Measurements from ENCODE around the gene EVA1C.
"Not testable (repeated sequence)": the region's sequence is repeated elsewhere in the genome, so short reads cannot be mapped to it uniquely, and the experiment has no call there.

EVA1C gene

DNA sequence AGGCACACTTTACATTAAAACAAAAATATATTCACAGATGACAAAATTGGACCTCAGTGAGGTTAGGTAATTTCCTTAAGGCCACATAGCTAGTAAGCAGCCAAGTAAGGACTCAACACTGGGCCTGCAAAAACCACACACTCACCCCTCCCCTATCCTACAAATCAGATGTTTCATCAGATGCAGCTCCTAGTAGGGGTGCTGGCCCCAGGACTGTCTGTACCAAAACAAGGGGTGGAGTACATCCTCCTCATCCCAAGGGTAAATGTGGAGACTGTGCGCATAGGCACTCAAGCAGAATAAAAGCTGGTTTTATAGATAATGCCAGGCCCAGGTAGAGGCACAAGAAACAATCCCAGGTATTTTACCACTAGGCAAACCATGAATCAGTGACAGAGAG lies 45.3 kb upstream of the EVA1C start:
- no peaks in the 10 kb centered on the region for H3K27me3 ChIP-seq (ENCODE audit: low read depth, low read length)
- H3K9ac ChIP-seq (ENCODE audit: low read length) = no peak overlapping the region
- no peak overlapping the region for H3K4me3 ChIP-seq (ENCODE audit: low read length)
- H2AFZ ChIP-seq (ENCODE audit: low read depth, low read length) = no peak overlapping the region
- H3K27ac ChIP-seq (ENCODE audit: low read length) = no peak overlapping the region
- peaks cover 38% of the 10 kb centered on the region for H3K36me3 ChIP-seq (replicated peaks; ENCODE audit: low read depth, low read length)
- no peak for TF ChIP-seq EZH2phosphoT487 (IDR thresholded peaks at IDR 0.05; ENCODE audit: low read depth)
- TF ChIP-seq, protein P1, sequence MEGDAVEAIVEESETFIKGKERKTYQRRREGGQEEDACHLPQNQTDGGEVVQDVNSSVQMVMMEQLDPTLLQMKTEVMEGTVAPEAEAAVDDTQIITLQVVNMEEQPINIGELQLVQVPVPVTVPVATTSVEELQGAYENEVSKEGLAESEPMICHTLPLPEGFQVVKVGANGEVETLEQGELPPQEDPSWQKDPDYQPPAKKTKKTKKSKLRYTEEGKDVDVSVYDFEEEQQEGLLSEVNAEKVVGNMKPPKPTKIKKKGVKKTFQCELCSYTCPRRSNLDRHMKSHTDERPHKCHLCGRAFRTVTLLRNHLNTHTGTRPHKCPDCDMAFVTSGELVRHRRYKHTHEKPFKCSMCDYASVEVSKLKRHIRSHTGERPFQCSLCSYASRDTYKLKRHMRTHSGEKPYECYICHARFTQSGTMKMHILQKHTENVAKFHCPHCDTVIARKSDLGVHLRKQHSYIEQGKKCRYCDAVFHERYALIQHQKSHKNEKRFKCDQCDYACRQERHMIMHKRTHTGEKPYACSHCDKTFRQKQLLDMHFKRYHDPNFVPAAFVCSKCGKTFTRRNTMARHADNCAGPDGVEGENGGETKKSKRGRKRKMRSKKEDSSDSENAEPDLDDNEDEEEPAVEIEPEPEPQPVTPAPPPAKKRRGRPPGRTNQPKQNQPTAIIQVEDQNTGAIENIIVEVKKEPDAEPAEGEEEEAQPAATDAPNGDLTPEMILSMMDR (IDR thresholded peaks at IDR 0.05; ENCODE audit: low read depth, low read length) = no peak
- no peaks in the 10 kb centered on the region for H4K20me1 ChIP-seq (ENCODE audit: insufficient read depth, low read length)
- no peaks in the 10 kb centered on the region for H3K79me2 ChIP-seq (ENCODE audit: low read length)
- no peak overlapping the region for H3K4me2 ChIP-seq (ENCODE audit: low read length)
- H3K9me3 ChIP-seq (ENCODE audit: insufficient read depth, low read length) = no peaks in the 10 kb centered on the region
- no peaks in the 10 kb centered on the region for H3K4me1 ChIP-seq (ENCODE audit: low read length)

DNA sequence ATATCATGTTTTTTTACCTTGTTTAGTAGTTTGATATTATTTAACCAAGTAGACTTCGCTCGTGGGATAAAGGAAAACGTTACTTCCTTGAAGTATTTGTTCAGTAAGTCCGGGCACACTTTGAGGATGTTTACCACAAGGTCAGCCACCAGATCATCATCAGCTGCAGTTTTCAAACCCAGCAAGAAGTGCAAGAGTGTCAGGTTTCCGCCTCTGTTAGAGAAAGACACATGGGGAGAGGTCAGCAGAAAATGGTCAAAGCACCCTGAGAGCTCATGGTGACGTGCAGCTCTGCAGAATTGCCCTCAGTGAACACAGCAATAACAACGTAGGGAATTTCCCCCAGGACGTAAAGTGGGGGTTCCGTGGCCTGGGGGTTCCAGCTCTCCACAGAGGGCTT lies 44.1 kb upstream of the EVA1C start:
- peaks cover 30% of the 10 kb centered on the region for H3K36me3 ChIP-seq (replicated peaks; ENCODE audit: low read depth, low read length)
- no peaks in the 10 kb centered on the region for H3K9me3 ChIP-seq (ENCODE audit: insufficient read depth, low read length)
- no peak for TF ChIP-seq EZH2phosphoT487 (IDR thresholded peaks at IDR 0.05; ENCODE audit: low read depth)
- TF ChIP-seq, protein P1 (IDR thresholded peaks at IDR 0.05; ENCODE audit: low read depth, low read length) = no peak
- H3K27me3 ChIP-seq (ENCODE audit: low read depth, low read length) = no peaks in the 10 kb centered on the region
- no peak overlapping the region for H3K27ac ChIP-seq (ENCODE audit: low read length)
- no peak overlapping the region for H2AFZ ChIP-seq (ENCODE audit: low read depth, low read length)
- H3K4me3 ChIP-seq (ENCODE audit: low read length) = no peak overlapping the region
- H4K20me1 ChIP-seq (ENCODE audit: insufficient read depth, low read length) = no peaks in the 10 kb centered on the region
- no peaks in the 10 kb centered on the region for H3K4me1 ChIP-seq (ENCODE audit: low read length)
- H3K9ac ChIP-seq (ENCODE audit: low read length) = no peak overlapping the region
- H3K79me2 ChIP-seq (ENCODE audit: low read length) = no peaks in the 10 kb centered on the region
- H3K4me2 ChIP-seq (ENCODE audit: low read length) = no peak overlapping the region

DNA sequence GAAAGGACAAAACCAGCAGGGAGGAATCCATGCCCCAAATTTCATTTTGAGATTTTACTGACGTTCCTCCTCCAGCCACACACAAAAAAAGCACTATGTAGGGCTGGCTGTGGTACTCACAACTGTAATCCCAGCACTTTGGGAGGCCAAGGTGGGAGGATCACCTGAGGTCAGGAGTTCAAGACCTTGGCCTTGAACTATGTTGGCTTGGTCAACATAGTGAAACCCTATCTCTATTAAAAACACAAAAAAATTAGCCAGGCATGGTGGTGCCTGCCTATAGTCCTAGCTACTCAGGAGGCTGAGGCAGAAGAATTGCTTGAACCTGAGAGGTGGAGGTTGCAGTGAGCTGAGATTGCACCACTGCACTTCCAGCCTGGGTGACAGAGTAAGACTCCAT lies 43.5 kb upstream of the EVA1C start:
- not testable (repeated sequence) for H3K4me3 ChIP-seq (ENCODE audit: low read length); H3K27ac ChIP-seq (ENCODE audit: low read length); H3K79me2 ChIP-seq (ENCODE audit: low read length); H3K4me1 ChIP-seq (ENCODE audit: low read length); H3K9me3 ChIP-seq (ENCODE audit: insufficient read depth, low read length); H4K20me1 ChIP-seq (ENCODE audit: insufficient read depth, low read length); H2AFZ ChIP-seq (ENCODE audit: low read depth, low read length); H3K4me2 ChIP-seq (ENCODE audit: low read length); H3K9ac ChIP-seq (ENCODE audit: low read length); H3K27me3 ChIP-seq (ENCODE audit: low read depth, low read length)
- H3K36me3 ChIP-seq (replicated peaks; ENCODE audit: low read depth, low read length) = peaks cover 29% of the 10 kb centered on the region

DNA sequence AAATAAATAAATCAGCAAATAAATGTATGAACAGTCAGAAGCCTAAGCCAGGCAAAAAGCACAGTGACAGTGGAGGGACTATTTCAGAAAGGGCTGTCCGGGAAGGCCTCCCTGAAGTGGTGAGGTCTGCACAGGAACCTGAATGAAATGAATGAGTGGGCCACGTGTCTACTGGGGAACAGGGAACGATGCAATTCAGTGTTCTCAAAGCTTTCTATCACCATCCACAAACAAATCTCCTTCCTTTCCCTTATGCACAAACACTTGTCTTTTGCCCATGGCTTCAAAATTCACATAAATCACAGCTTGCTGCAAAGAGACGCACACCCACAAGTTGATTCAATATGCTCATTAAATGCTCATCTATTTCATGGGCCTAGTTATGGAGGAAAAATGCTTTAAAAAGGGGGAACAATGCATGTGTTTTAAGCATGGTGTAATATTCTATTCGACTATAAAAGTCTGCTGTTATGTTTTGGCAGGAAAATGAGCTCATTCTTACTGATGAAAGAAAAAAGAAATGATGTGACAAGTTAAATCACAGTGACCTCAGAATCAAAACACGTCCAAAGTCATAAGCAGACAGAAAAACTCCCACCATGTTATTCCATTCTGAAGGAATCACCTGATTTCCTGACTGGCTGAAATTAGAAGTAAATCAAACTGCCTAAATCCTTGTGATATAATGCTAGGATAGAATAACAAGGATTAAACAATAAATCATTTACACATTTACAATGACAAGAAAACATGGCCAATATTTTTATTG lies 41.3 kb upstream of the EVA1C start:
- peaks cover 23% of the 10 kb centered on the region for H3K36me3 ChIP-seq (replicated peaks; ENCODE audit: low read depth, low read length)
- H3K9me3 ChIP-seq (ENCODE audit: insufficient read depth, low read length) = no peaks in the 10 kb centered on the region
- H4K20me1 ChIP-seq (ENCODE audit: insufficient read depth, low read length) = no peaks in the 10 kb centered on the region
- no peak overlapping the region for H3K4me2 ChIP-seq (ENCODE audit: low read length)
- H3K79me2 ChIP-seq (ENCODE audit: low read length) = no peaks in the 10 kb centered on the region
- H3K9ac ChIP-seq (ENCODE audit: low read length) = no peak overlapping the region
- no peak overlapping the region for H3K27ac ChIP-seq (ENCODE audit: low read length)
- no peaks in the 10 kb centered on the region for H3K27me3 ChIP-seq (ENCODE audit: low read depth, low read length)
- no peak overlapping the region for H2AFZ ChIP-seq (ENCODE audit: low read depth, low read length)
- TF ChIP-seq EZH2phosphoT487 (IDR thresholded peaks at IDR 0.05; ENCODE audit: low read depth) = no peak
- TF ChIP-seq, protein P1 (IDR thresholded peaks at IDR 0.05; ENCODE audit: low read depth, low read length) = no peak
- no peaks in the 10 kb centered on the region for H3K4me1 ChIP-seq (ENCODE audit: low read length)
- no peak overlapping the region for H3K4me3 ChIP-seq (ENCODE audit: low read length)

All from OCI-LY3 (cell line).